ENCODE data around the gene CLTCL1. TPM values are rescaled to one million over a fixed set of nuclear protein-coding genes. Genes with fewer than 3 reads are reported as not detected.

CLTCL1 gene
- polyA plus RNA-seq, 1 donor from 2014 or later: 1.3 TPM

- H3K4me1 Mint-ChIP-seq: peaks cover 8 to 21% (median 16%) of the 10 kb centered on the region in 3 donors
- peaks cover 1% of the 10 kb centered on the region for H3K27me3 Mint-ChIP-seq
- H3K4me3 Mint-ChIP-seq: no peak overlapping the region
- H3K9me3 Mint-ChIP-seq: peaks cover 0 to 2% (median 0%) of the 10 kb centered on the region in 3 donors
- H3K27ac Mint-ChIP-seq: no peak overlapping the region
- H3K36me3 Mint-ChIP-seq: no peaks in the 10 kb centered on the region
Observed at GRCh38 chr22:19193879-19194278, 97.6 kb downstream of the CLTCL1 start.

- H3K4me1 Mint-ChIP-seq: no peaks in the 10 kb centered on the region
- H3K36me3 Mint-ChIP-seq: peaks cover 1% of the 10 kb centered on the region
- no peak overlapping the region for H3K4me3 Mint-ChIP-seq
- H3K9me3 Mint-ChIP-seq: no peaks in the 10 kb centered on the region
- H3K27ac Mint-ChIP-seq: peak overlapping the region in 1 of 3 donors; percentile 61
- H3K27me3 Mint-ChIP-seq: peaks cover 3% of the 10 kb centered on the region
Observed at GRCh38 chr22:19187716-19188563, 103.6 kb downstream of the CLTCL1 start.

DNA sequence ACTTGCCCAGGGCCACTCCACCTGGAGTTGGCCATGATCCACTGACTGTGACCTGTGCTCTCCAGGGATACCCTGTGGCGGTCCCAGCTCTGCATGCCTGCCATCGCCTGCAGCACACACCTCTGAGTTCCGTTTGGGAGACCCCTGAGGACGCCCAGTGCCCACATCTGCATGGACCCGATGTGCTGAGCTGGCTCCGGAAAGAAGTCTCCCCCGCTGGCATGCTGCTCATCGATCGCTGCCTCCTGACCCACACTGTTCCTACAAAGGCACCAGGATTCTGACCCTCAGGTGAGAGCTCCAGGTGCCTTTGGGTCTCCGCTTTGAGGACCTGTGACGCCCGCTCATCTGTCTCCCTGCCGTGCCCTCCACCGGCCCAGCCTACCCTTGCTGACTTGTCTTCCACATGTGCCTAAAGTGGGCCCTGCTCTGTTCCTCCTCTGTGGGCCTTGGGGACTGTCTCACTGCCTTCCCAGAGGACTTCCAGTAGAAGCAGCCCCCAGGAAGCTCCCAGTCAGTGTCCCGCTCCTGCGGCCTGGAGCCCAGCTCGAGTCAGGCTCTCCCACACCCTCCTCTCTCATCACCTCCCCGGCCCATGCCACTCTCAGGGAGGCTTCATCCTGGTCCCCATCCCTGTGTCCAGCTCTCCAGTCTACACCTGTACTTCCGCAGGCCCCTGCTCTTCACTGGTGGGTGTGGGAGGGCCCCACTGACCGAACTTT, 107.1 kb downstream of the CLTCL1 start:
- H3K4me3 Mint-ChIP-seq: no peak overlapping the region
- H3K27ac Mint-ChIP-seq: no peak overlapping the region
- peaks cover 2% of the 10 kb centered on the region for H3K27me3 Mint-ChIP-seq
- no peaks in the 10 kb centered on the region for H3K9me3 Mint-ChIP-seq
- peaks cover 1% of the 10 kb centered on the region for H3K36me3 Mint-ChIP-seq
- peaks cover 5 to 13% (median 10%) of the 10 kb centered on the region in 3 donors for H3K4me1 Mint-ChIP-seq

DNA sequence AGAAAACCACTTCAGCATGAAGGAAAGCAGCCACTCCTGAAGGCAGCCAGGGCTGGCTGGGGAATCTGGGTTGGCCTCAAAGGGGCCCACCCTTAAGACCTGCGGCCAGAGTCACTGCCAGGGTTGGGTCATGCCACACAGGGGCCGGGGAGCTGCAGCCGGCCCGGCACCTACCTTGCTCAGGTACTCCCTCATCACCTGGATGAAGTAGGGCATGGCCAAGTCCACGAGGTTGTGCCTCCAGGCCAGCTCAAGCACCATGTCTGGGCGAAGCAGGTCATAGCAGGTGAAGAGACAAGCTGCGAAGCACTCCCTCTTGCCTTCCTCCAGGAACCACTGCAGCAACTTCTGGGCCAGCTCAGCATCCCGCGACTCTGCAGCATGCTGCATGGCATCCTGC, 108.3 kb downstream of the CLTCL1 start:
- H3K27me3 Mint-ChIP-seq: peaks cover 2% of the 10 kb centered on the region
- H3K36me3 Mint-ChIP-seq: peaks cover 1% of the 10 kb centered on the region
- H3K9me3 Mint-ChIP-seq: no peaks in the 10 kb centered on the region
- H3K4me3 Mint-ChIP-seq: peak overlapping the region in 1 of 4 donors; percentile 56
- H3K27ac Mint-ChIP-seq: peak overlapping the region in 1 of 3 donors; percentile 39
- H3K4me1 Mint-ChIP-seq: peaks cover 5 to 14% (median 14%) of the 10 kb centered on the region in 3 donors

GRCh38 chr22:19182472-19183157, 108.9 kb downstream of the CLTCL1 start:
- Mint-ChIP-seq H3K27ac (peak overlapping the region in 2 of 3 donors; percentile 39 to 61), H3K4me3 (peak overlapping the region in 2 of 4 donors; percentile 41 to 56), H3K27me3 (peaks cover 2% of the 10 kb centered on the region)

DNA sequence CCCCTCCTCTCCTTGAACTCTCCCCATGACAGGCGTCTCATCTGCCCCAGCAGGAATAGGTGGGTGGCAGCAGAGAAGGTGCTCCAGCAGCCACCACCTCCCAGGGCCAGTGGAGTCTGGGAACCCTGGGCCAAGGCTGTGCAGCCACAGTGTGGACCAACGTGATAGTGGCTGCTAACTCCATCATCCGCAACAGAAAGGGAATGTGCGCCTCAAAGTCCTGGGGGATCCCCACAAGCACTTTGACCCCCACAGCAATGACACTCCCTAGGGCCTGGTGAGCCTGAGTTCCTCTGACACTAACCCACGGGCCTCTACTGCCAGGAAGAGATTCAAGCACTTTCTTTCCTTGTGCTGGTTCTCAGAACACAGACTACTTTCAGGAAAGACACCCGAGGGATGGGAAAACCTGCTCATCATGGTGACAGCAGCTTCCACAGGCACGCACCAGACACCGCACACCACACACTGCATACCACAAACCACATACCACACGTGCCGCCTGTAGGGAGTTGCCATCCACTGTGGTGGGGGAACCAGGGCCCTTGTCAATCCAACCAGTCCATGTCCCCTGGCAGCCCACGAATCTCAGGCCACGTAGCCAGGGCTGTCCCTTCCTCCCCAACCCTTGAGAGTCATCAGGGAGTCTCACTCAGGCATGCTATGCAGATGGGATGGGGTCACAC, 109.6 kb downstream of the CLTCL1 start:
- Mint-ChIP-seq H3K4me3 (peak overlapping the region in 2 of 4 donors; percentile 39 to 56), H3K27me3 (peaks cover 2% of the 10 kb centered on the region), H3K4me1 (peaks cover 7 to 14% (median 14%) of the 10 kb centered on the region in 3 donors), H3K36me3 (no peaks in the 10 kb centered on the region), H3K9me3 (no peaks in the 10 kb centered on the region), H3K27ac (peak overlapping the region in 1 of 3 donors; percentile 61)

More at GRCh38 chr22:19182472-19183157, 108.9 kb downstream of the CLTCL1 start:
- H3K36me3 Mint-ChIP-seq: no peaks in the 10 kb centered on the region
- H3K4me1 Mint-ChIP-seq: peaks cover 6 to 14% (median 14%) of the 10 kb centered on the region in 3 donors
- no peaks in the 10 kb centered on the region for H3K9me3 Mint-ChIP-seq

GRCh38 chr22:19180740-19181410, 110.6 kb downstream of the CLTCL1 start:
- peak overlapping the region in 1 of 4 donors; percentile 100 for H3K4me3 Mint-ChIP-seq
- H3K9me3 Mint-ChIP-seq: no peaks in the 10 kb centered on the region
- H3K4me1 Mint-ChIP-seq: peaks cover 9 to 14% (median 14%) of the 10 kb centered on the region in 3 donors
- H3K36me3 Mint-ChIP-seq: no peaks in the 10 kb centered on the region
- peaks cover 2% of the 10 kb centered on the region for H3K27me3 Mint-ChIP-seq
- peak overlapping the region in 1 of 3 donors; percentile 50 for H3K27ac Mint-ChIP-seq

- Mint-ChIP-seq H3K4me1 (peaks cover 9 to 14% (median 14%) of the 10 kb centered on the region in 3 donors), H3K27me3 (peaks cover 2% of the 10 kb centered on the region), H3K4me3 (peak overlapping the region in 1 of 4 donors; percentile 100), H3K27ac (peak overlapping the region in 1 of 3 donors; percentile 98), H3K9me3 (no peaks in the 10 kb centered on the region), H3K36me3 (no peaks in the 10 kb centered on the region)
Observed at GRCh38 chr22:19180234-19180633, 111.3 kb downstream of the CLTCL1 start.

GRCh38 chr22:19179497-19180048, 111.9 kb downstream of the CLTCL1 start:
- H3K36me3 Mint-ChIP-seq: no peaks in the 10 kb centered on the region
- H3K27me3 Mint-ChIP-seq: peaks cover 2% of the 10 kb centered on the region
- peaks cover 10 to 15% (median 14%) of the 10 kb centered on the region in 3 donors for H3K4me1 Mint-ChIP-seq
- H3K27ac Mint-ChIP-seq: peak overlapping the region; percentile 64 to 98 (median 74)
- no peaks in the 10 kb centered on the region for H3K9me3 Mint-ChIP-seq
- H3K4me3 Mint-ChIP-seq: peak overlapping the region; percentile 82 to 100 (median 95)

DNA sequence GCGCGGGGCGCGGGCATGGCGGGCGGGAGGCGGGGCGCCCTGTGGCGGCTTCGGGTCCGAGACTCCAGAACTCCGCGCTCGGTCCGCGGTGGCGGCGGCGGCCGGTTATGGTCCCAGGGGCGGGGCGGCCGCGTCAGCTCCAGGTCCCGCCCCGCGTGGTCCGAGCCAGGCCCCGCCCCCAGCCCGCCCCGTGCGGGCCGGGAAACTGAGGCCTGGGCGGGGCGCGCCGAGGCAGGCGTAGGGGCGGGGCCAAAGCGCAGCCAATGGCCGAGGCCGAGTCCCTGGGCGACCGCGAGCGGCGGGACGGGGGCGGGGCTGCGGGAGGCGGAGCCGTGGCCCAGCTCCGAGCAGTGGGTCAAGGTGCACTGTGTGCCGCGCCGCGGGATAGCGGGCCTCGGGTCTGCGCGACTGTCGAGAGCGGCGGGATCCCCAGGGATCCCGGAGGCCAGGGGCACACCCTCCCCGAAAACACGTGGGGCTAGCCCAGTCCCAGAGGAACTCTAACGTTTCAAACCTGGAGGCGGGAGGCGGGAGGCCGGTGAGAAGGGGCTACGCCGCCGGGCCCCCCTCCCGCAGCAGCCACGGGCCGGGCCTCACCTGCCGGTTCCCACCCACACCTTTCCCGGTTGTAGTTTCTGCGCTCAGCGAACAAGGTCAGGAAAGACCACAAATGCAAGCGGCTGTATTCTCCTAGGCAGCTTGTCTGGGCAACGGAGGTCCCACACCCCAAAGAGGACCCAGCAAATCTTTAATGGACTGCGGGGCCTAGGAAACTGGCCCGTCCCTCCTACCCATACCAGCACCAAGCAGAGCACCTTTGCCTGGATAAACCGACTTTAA, 112.6 kb downstream of the CLTCL1 start, which contains the start of gene SLC25A1:
Gene SLC25A1, minus strand, starts transcription at position 80 of the 840 bp plus-strand sequence. Its CDS starts 63 bp downstream, at position 17.
- H3K27me3 Mint-ChIP-seq: peaks cover 2% of the 10 kb centered on the region
- peaks cover 15 to 22% (median 20%) of the 10 kb centered on the region in 3 donors for H3K4me1 Mint-ChIP-seq
- no peaks in the 10 kb centered on the region for H3K36me3 Mint-ChIP-seq
- H3K4me3 Mint-ChIP-seq: peak within 1 kb of the TSS; percentile 82 to 100 (median 95)
- H3K9me3 Mint-ChIP-seq: no peaks in the 10 kb centered on the region
- peak within 1 kb of the TSS; percentile 64 to 98 (median 74) for H3K27ac Mint-ChIP-seq

- Mint-ChIP-seq H3K4me1 (peaks cover 21 to 22% (median 22%) of the 10 kb centered on the region in 3 donors), H3K4me3 (peak overlapping the region in 2 of 4 donors; percentile 47 to 63), H3K27ac (no peak overlapping the region), H3K36me3 (no peaks in the 10 kb centered on the region), H3K27me3 (peaks cover 2% of the 10 kb centered on the region), H3K9me3 (no peaks in the 10 kb centered on the region)
Observed at GRCh38 chr22:19178065-19178656, 113.4 kb downstream of the CLTCL1 start.

Data from IgD-negative memory B cell (primary cell).